ENCODE results near the gene HELB. TPM values are rescaled to one million over a fixed set of nuclear protein-coding genes. Genes with fewer than 3 reads are reported as not detected.

The HELB gene
- total RNA-seq, 1 experiment from 2014 or later: 9.3 TPM

GRCh38 chr12:66387117-66387516 is 84.8 kb downstream of the HELB start:
- H3K27ac ChIP-seq (ENCODE audit: low read depth, low read length): no peak overlapping the region
- H3K9me2 ChIP-seq (ENCODE audit: insufficient read depth): no peaks in the 10 kb centered on the region
- no peaks in the 10 kb centered on the region for H4K20me1 ChIP-seq (ENCODE audit: insufficient read depth)
- RAD21 ChIA-PET (ENCODE audit: low non-redundant PET in 1 of 2, low total read pairs in 2 of 2, uncharacterized antibody in 2 of 2, unreplicated experiment in 2 of 2): no interaction called here
- TF ChIP-seq ZFX (IDR thresholded peaks at IDR 0.05) (no peak), RAD21 (IDR thresholded peaks at IDR 0.05; ENCODE audit: low read depth) (no peak), SIN3A (IDR thresholded peaks at IDR 0.05; ENCODE audit: low read depth) (no peak), EZH2phosphoT487 (IDR thresholded peaks at IDR 0.05; ENCODE audit: borderline replicate concordance) (no peak), JUND (IDR thresholded peaks at IDR 0.05) (no peak), REST (IDR thresholded peaks at IDR 0.05; ENCODE audit: low read depth) (no peak), ZBTB33 (IDR thresholded peaks at IDR 0.05; ENCODE audit: extremely low read depth, insufficient replicate concordance, low read length) (no peak), CTCF (IDR thresholded peaks at IDR 0.05 in 2 of 3, conservative IDR thresholded peaks at IDR 0.05 in 1 of 3; ENCODE audit: borderline replicate concordance in 1 of 3, insufficient read depth in 1 of 3, low read depth in 2 of 3, low read length in 2 of 3) (no peak), ZNF274 (IDR thresholded peaks at IDR 0.05; ENCODE audit: low read depth, low read length) (no peak), POLR2A (IDR thresholded peaks at IDR 0.05; ENCODE audit: borderline replicate concordance, extremely low read depth, insufficient read depth, insufficient read length) (no peak), CBX3 (IDR thresholded peaks at IDR 0.05; ENCODE audit: low read depth) (no peak)
- POLR2A ChIA-PET: no interaction called here
- no peak overlapping the region for H2AFZ ChIP-seq (ENCODE audit: low read depth, low read length, poor library complexity, severe bottlenecking)
- no peaks in the 10 kb centered on the region for H3K36me3 ChIP-seq (ENCODE audit: control insufficient read depth in 1 of 2, insufficient read depth in 2 of 2, low read length in 2 of 2)
- CTCF ChIA-PET: no interaction called here
- H3K79me2 ChIP-seq (ENCODE audit: insufficient read depth, low read length): no peaks in the 10 kb centered on the region
- no peaks in the 10 kb centered on the region for H3K9me3 ChIP-seq (ENCODE audit: control insufficient read depth in 1 of 2, insufficient read depth in 1 of 2, low read depth in 1 of 2, low read length in 2 of 2)
- ATAC-seq (no peak), DNase-seq (ENCODE audit: low read depth, low spot score) (no peak)
- no TSS peak for BruUV-seq (replicated peaks)
- intact Hi-C loops (cut with micrococcal nuclease): no loop called here
- no peaks in the 10 kb centered on the region for H3K4me1 ChIP-seq (ENCODE audit: control insufficient read depth in 1 of 2, insufficient read depth in 2 of 2, low read length in 2 of 2)
- no peak overlapping the region for H3K4me2 ChIP-seq (ENCODE audit: low read length)
- no peak overlapping the region for H3K9ac ChIP-seq (ENCODE audit: low read length)
- peaks cover 16% of the 10 kb centered on the region; the same call in 1 of the 2 replicates for H3K27me3 ChIP-seq (ENCODE audit: insufficient read depth, low read length)
- H3K4me3 ChIP-seq (replicated peaks in 1 of 2; ENCODE audit: low read depth in 1 of 2, low read length in 2 of 2): no peak overlapping the region

Data from HCT116 (cell line).